ENCODE measurements around the gene ZBTB7A. TPM values are rescaled to one million over a fixed set of nuclear protein-coding genes. Genes with fewer than 3 reads are reported as not detected.
A peak's percentile ranks its signal among the peaks of the same experiment; 100 is the strongest.

ZBTB7A gene
- total RNA-seq, 2 donors from 2014 or later = 28.5 to 32.5 TPM

GRCh38 chr19:4028334-4029246 is 38.1 kb downstream of the ZBTB7A start:
- DNase-seq = no peak
- ATAC-seq = no peak
- intact Hi-C loops (cut with DNase I) = no loop called here

GRCh38 chr19:4027146-4027545 is 39.6 kb downstream of the ZBTB7A start:
- intact Hi-C loops (cut with DNase I) = no loop called here
- DNase-seq (no peak), ATAC-seq (no peak)

GRCh38 chr19:4025317-4025716 is 41.4 kb downstream of the ZBTB7A start:
- DNase-seq = no peak
- ATAC-seq = no peak
- intact Hi-C loops (cut with DNase I) = no loop called here

- DNase-seq = no peak
Observed at GRCh38 chr19:4023600-4024398, 42.9 kb downstream of the ZBTB7A start.

GRCh38 chr19:4019578-4019977 is 47.1 kb downstream of the ZBTB7A start:
- ATAC-seq (no peak), DNase-seq (no peak)
- intact Hi-C loops (cut with DNase I) = loop anchor here in 1 of 2 donors (5.0 kb wide), 1 partner anchor 33 kb away; no protein-coding TSS in a partner anchor

More at GRCh38 chr19:4023600-4024398, 42.9 kb downstream of the ZBTB7A start:
- peak; percentile 41 to 46 for ATAC-seq
- intact Hi-C loops (cut with DNase I) = no loop called here

GRCh38 chr19:4018775-4019504 is 47.8 kb downstream of the ZBTB7A start:
- DNase-seq = peak; percentile 9
- intact Hi-C loops (cut with DNase I) = loop anchor here in 1 of 2 donors (5.0 kb wide), 1 partner anchor 33 kb away; no protein-coding TSS in a partner anchor
- no peak for ATAC-seq

- DNase-seq (no peak), ATAC-seq (no peak)
- intact Hi-C loops (cut with DNase I) = loop anchor here in 1 of 2 donors (5.0 kb wide), 1 partner anchor 34 kb away; no protein-coding TSS in a partner anchor
Observed at GRCh38 chr19:4018140-4018613, 48.5 kb downstream of the ZBTB7A start.

GRCh38 chr19:4016903-4017638 is 49.6 kb downstream of the ZBTB7A start:
- DNase-seq (no peak), ATAC-seq (no peak)
- intact Hi-C loops (cut with DNase I) = loop anchor here in 1 of 2 donors (5.0 kb wide), 1 partner anchor 35 kb away; no protein-coding TSS in a partner anchor

GRCh38 chr19:4016486-4016885 is 50.2 kb downstream of the ZBTB7A start:
- ATAC-seq (no peak), DNase-seq (no peak)
- intact Hi-C loops (cut with DNase I) = loop anchor here in 1 of 2 donors (5.0 kb wide), 1 partner anchor 36 kb away; no protein-coding TSS in a partner anchor

GRCh38 chr19:4015705-4016402 is 50.8 kb downstream of the ZBTB7A start:
- peak; percentile 4 to 25 for ATAC-seq

GRCh38 chr19:4014541-4015491 is 51.9 kb downstream of the ZBTB7A start:
- intact Hi-C loops (cut with DNase I) = loop anchor here in 1 of 2 donors (5.0 kb wide), 1 partner anchor 37 kb away; no protein-coding TSS in a partner anchor
- DNase-seq = peak; percentile 46
- peak; percentile 44 to 62 for ATAC-seq

More at GRCh38 chr19:4015705-4016402, 50.8 kb downstream of the ZBTB7A start:
- intact Hi-C loops (cut with DNase I) = loop anchor here in 1 of 2 donors (5.0 kb wide), 1 partner anchor 36 kb away; no protein-coding TSS in a partner anchor
- DNase-seq = no peak

- intact Hi-C loops (cut with DNase I) = no loop called here
- DNase-seq (no peak), ATAC-seq (no peak)
Observed at GRCh38 chr19:4013886-4014540, 52.7 kb downstream of the ZBTB7A start.

- no peak for DNase-seq
- ATAC-seq = no peak
- intact Hi-C loops (cut with DNase I) = no loop called here
Observed at GRCh38 chr19:4012975-4013634, 53.6 kb downstream of the ZBTB7A start.

- intact Hi-C loops (cut with DNase I) = no loop called here
- ATAC-seq (no peak), DNase-seq (no peak)
Observed at GRCh38 chr19:4012092-4012974, 54.4 kb downstream of the ZBTB7A start.

Data from left cardiac atrium (tissue), 4 donors.